GM04503 (cell line): ENCODE measurements around the gene ABHD2.

ENCODE experiments used
- DNase-seq: peaks from one replicate; pipeline ENCODE4 v3.0.0-alpha.2; 2012; ENCODE audit warnings: low read depth

Gene ABHD2

GRCh38 chr15:89098281-89098680 lies 10.0 kb downstream of the ABHD2 start:
- DNase-seq: no peak

GRCh38 chr15:89099968-89100367 lies 11.7 kb downstream of the ABHD2 start:
- DNase-seq: no peak

- peak; percentile 87 for DNase-seq
Measured at GRCh38 chr15:89101302-89102193, 13.3 kb downstream of the ABHD2 start.

GRCh38 chr15:89103481-89104171 lies 15.4 kb downstream of the ABHD2 start:
- no peak for DNase-seq

- no peak for DNase-seq
Measured at GRCh38 chr15:89104172-89104564, 15.9 kb downstream of the ABHD2 start.

- peak; percentile 99 for DNase-seq
Measured at GRCh38 chr15:89105147-89105546, 16.9 kb downstream of the ABHD2 start.

GRCh38 chr15:89106200-89106599 lies 17.9 kb downstream of the ABHD2 start:
- DNase-seq: no peak

GRCh38 chr15:89107984-89108383 lies 19.7 kb downstream of the ABHD2 start:
- DNase-seq: no peak

- DNase-seq: no peak
Measured at GRCh38 chr15:89108835-89109234, 20.6 kb downstream of the ABHD2 start.

- no peak for DNase-seq
Measured at GRCh38 chr15:89109238-89109637, 21.0 kb downstream of the ABHD2 start.

- DNase-seq: no peak
Measured at GRCh38 chr15:89110060-89110459, 21.8 kb downstream of the ABHD2 start.

- DNase-seq: no peak
Measured at GRCh38 chr15:89111352-89111751, 23.1 kb downstream of the ABHD2 start.

GRCh38 chr15:89111961-89112340 lies 23.7 kb downstream of the ABHD2 start:
- no peak for DNase-seq

GRCh38 chr15:89112341-89112971 lies 24.2 kb downstream of the ABHD2 start:
- no peak for DNase-seq

GRCh38 chr15:89113296-89114024 lies 25.2 kb downstream of the ABHD2 start:
- no peak for DNase-seq

GRCh38 chr15:89114990-89115389 lies 26.7 kb downstream of the ABHD2 start:
- no peak for DNase-seq

GRCh38 chr15:89115547-89115946 lies 27.3 kb downstream of the ABHD2 start:
- DNase-seq: no peak

- no peak for DNase-seq
Measured at GRCh38 chr15:89116404-89116803, 28.1 kb downstream of the ABHD2 start.

GRCh38 chr15:89117790-89118189 lies 29.5 kb downstream of the ABHD2 start:
- DNase-seq: no peak

- DNase-seq: no peak
Measured at GRCh38 chr15:89118481-89118989, 30.3 kb downstream of the ABHD2 start.

- DNase-seq: peak; percentile 39
Measured at GRCh38 chr15:89119489-89120478, 31.5 kb downstream of the ABHD2 start.
